ENCODE data around the gene COIL.
"Not testable (repeated sequence)": the region's sequence is repeated elsewhere in the genome, so short reads cannot be mapped to it uniquely, and the experiment has no call there.

DNA sequence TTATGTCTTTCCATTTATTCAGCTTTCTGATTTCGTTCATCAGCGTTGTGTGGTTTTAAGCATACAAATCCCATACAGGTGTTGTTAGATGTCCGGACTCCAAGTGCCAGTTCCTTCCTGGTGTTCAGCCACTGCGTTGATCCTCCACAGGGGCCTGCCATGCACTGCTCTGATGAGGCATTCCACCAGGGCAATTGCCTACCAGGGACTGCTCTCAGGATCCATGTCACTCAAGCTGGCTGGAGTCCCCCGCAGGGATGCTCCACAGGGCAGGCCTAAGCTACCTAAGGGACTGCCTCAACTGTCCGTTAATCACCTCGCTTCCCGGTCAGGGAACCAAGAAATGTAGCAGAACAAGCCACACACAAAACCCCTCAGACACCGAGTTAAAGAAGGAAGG is 4.4 kb upstream of the COIL start:
- TF ChIP-seq, protein P1, sequence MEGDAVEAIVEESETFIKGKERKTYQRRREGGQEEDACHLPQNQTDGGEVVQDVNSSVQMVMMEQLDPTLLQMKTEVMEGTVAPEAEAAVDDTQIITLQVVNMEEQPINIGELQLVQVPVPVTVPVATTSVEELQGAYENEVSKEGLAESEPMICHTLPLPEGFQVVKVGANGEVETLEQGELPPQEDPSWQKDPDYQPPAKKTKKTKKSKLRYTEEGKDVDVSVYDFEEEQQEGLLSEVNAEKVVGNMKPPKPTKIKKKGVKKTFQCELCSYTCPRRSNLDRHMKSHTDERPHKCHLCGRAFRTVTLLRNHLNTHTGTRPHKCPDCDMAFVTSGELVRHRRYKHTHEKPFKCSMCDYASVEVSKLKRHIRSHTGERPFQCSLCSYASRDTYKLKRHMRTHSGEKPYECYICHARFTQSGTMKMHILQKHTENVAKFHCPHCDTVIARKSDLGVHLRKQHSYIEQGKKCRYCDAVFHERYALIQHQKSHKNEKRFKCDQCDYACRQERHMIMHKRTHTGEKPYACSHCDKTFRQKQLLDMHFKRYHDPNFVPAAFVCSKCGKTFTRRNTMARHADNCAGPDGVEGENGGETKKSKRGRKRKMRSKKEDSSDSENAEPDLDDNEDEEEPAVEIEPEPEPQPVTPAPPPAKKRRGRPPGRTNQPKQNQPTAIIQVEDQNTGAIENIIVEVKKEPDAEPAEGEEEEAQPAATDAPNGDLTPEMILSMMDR (IDR thresholded peaks at IDR 0.05; ENCODE audit: extremely low read depth in 1 of 2, insufficient read depth in 1 of 2, low read depth in 1 of 2, low read length in 2 of 2), result not testable (repeated sequence)
- TF ChIP-seq JUN (IDR thresholded peaks at IDR 0.05; ENCODE audit: borderline replicate concordance, insufficient read depth, insufficient read length, low read depth); POLR2A (IDR thresholded peaks at IDR 0.05; ENCODE audit: low read depth, low read length); EZH2 (IDR thresholded peaks at IDR 0.05; ENCODE audit: borderline replicate concordance, low read depth, low read length, severe bottlenecking); FOS (IDR thresholded peaks at IDR 0.05; ENCODE audit: borderline replicate concordance, insufficient read depth, low read length); MYC (IDR thresholded peaks at IDR 0.05; ENCODE audit: low read depth, low read length); POLR2AphosphoS5 (IDR thresholded peaks at IDR 0.05; ENCODE audit: insufficient read depth, low read depth, low read length); GATA2 (IDR thresholded peaks at IDR 0.05; ENCODE audit: insufficient read depth, insufficient read length, low read depth, low read length): not testable (repeated sequence)
- TF ChIP-seq, protein P2, sequence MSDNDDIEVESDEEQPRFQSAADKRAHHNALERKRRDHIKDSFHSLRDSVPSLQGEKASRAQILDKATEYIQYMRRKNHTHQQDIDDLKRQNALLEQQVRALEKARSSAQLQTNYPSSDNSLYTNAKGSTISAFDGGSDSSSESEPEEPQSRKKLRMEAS (IDR thresholded peaks at IDR 0.05; ENCODE audit: insufficient read depth, insufficient read length), result not testable (repeated sequence)
